Neural cell (in vitro differentiated cells): ENCODE measurements around the gene IFT122. TPM values are rescaled to one million over a fixed set of nuclear protein-coding genes. Genes with fewer than 3 reads are reported as not detected.

ENCODE experiments used
- H2AFZ ChIP-seq: fragments of 200-600, 300-800 bp; sonication (generic), shearing (Covaris generic); 2 replicates; pipeline ENCODE4 v1.6.0; 2014; ENCODE audit warnings: low read depth, mild to moderate bottlenecking, antibody characterized with exemption, low read length, moderate library complexity
- H3F3A ChIP-seq: fragments of 200-600 bp; shearing (Covaris generic); 2 replicates; pipeline ENCODE4 v1.6.1; 2016; ENCODE audit warnings: mild to moderate bottlenecking, moderate library complexity, mixed read lengths, antibody characterized with exemption, low read length; ENCODE audit not compliant: insufficient read depth, poor library complexity, severe bottlenecking
- H3K27ac ChIP-seq: fragments of 200-600, 300-800 bp; sonication (generic), shearing (Covaris generic); 2 replicates; pipeline ENCODE4 v1.5.1; 2014; ENCODE audit warnings: mild to moderate bottlenecking, low read length, moderate library complexity
- H3K27me3 ChIP-seq: fragments of 300-800, 200-600 bp; sonication (generic), shearing (Covaris generic); 2 replicates; pipeline ENCODE4 v1.6.0; 2014; ENCODE audit warnings: mild to moderate bottlenecking, low read depth, low read length, moderate library complexity; ENCODE audit not compliant: insufficient read depth
- H3K36me3 ChIP-seq: fragments of 300-800, 200-600 bp; sonication (generic), shearing (Covaris generic); 2 replicates; pipeline ENCODE4 v1.5.1; 2014; ENCODE audit warnings: mild to moderate bottlenecking, antibody characterized with exemption, low read length, moderate library complexity; ENCODE audit not compliant: insufficient read depth
- H3K4me2 ChIP-seq: fragments of 300-800, 200-600 bp; sonication (generic), shearing (Covaris generic); 2 replicates; pipeline ENCODE4 v1.6.0; 2014; ENCODE audit warnings: mild to moderate bottlenecking, low read length
- H3K4me3 ChIP-seq: fragments of 300-800, 200-600 bp; sonication (generic), shearing (Covaris generic); 2 replicates; pipeline ENCODE4 v1.5.1; 2014; ENCODE audit warnings: mild to moderate bottlenecking, low read length, moderate library complexity
- H3K79me2 ChIP-seq: fragments of 200-600 bp; shearing (Covaris generic); replicated peaks from 2 replicates; pipeline ENCODE4 v1.6.0; 2014; ENCODE audit warnings: mild to moderate bottlenecking, low read length, moderate library complexity; ENCODE audit not compliant: insufficient read depth
- H3K9ac ChIP-seq: fragments of 300-800, 200-600 bp; sonication (generic), shearing (Covaris generic); 2 replicates; pipeline ENCODE4 v1.6.1; 2016; ENCODE audit warnings: mild to moderate bottlenecking, low read length, mixed read lengths
- H3K9me2 ChIP-seq: fragments of 200-600 bp; shearing (Covaris generic); 2 replicates; pipeline ENCODE4 v1.6.1; 2016; ENCODE audit warnings: mild to moderate bottlenecking, low read length, mixed read lengths; ENCODE audit not compliant: insufficient read depth
- H3K9me3 ChIP-seq: fragments of 200-600, 300-800 bp; sonication (generic), shearing (Covaris generic); 2 replicates; pipeline ENCODE4 v1.6.1; 2016; ENCODE audit warnings: mild to moderate bottlenecking, mixed run types, low read length, moderate library complexity, mixed read lengths
- H4K20me1 ChIP-seq: fragments of 200-600 bp; shearing (Covaris generic); 2 replicates; pipeline ENCODE4 v1.6.1; 2016; ENCODE audit warnings: mild to moderate bottlenecking, mixed run types; ENCODE audit not compliant: insufficient read depth
- EP300 ChIP-seq: fragments of 450-650 bp; conservative IDR thresholded peaks from 2 replicates; pipeline ENCODE4 v1.6.1; 2014; ENCODE audit warnings: antibody characterized with exemption, mild to moderate bottlenecking, moderate library complexity; ENCODE audit not compliant: poor library complexity, severe bottlenecking
- EZH2 ChIP-seq: fragments of 200-600, 300-800 bp; shearing (Covaris generic), sonication (generic); IDR thresholded peaks from 2 replicates; pipeline ENCODE4 v1.6.1; 2014; ENCODE audit warnings: antibody characterized with exemption, low read length, borderline replicate concordance, mild to moderate bottlenecking; ENCODE audit not compliant: insufficient read depth, poor library complexity, severe bottlenecking
- MXI1 ChIP-seq: fragments of 450-650 bp; conservative IDR thresholded peaks from 2 replicates; pipeline ENCODE4 v1.6.1; 2014; ENCODE audit warnings: antibody characterized with exemption, mild to moderate bottlenecking; ENCODE audit not compliant: poor library complexity, severe bottlenecking
- POLR2AphosphoS5 ChIP-seq: IDR thresholded peaks from 2 replicates; pipeline ENCODE4 v1.6.1; 2012
- RAD21 ChIP-seq: fragments of 450-650 bp; conservative IDR thresholded peaks from 2 replicates; pipeline ENCODE4 v1.6.1; 2014; ENCODE audit warnings: antibody characterized with exemption, mild to moderate bottlenecking, moderate library complexity
- REST ChIP-seq: IDR thresholded peaks from 2 replicates; pipeline ENCODE4 v1.6.1; 2012; ENCODE audit warnings: borderline replicate concordance
- SMC3 ChIP-seq: fragments of 450-650 bp; conservative IDR thresholded peaks from 2 replicates; pipeline ENCODE4 v1.6.1; 2014; ENCODE audit warnings: antibody characterized with exemption, mild to moderate bottlenecking, moderate library complexity; ENCODE audit not compliant: poor library complexity
- TAF1 ChIP-seq: IDR thresholded peaks from 2 replicates; pipeline ENCODE4 v1.6.1; 2012; ENCODE audit warnings: low read depth
- polyA plus RNA-seq: library from polyadenylated mRNA; depleted of rRNA; stranded (reverse); fragments of >200 nt; gene quantifications from 2 replicates; pipeline ENCODE4 v1.2.3, GENCODE V29; 2014
- TF ChIP-seq, protein P1 (sequence below): fragments of 450-650 bp; IDR thresholded peaks from 2 replicates; pipeline ENCODE4 v1.5.1; 2014; ENCODE audit warnings: antibody characterized with exemption, mild to moderate bottlenecking, moderate library complexity; ENCODE audit not compliant: poor library complexity, severe bottlenecking

Gene IFT122
- polyA plus RNA-seq, 1 donor from 2014 or later = 28.3 TPM

DNA sequence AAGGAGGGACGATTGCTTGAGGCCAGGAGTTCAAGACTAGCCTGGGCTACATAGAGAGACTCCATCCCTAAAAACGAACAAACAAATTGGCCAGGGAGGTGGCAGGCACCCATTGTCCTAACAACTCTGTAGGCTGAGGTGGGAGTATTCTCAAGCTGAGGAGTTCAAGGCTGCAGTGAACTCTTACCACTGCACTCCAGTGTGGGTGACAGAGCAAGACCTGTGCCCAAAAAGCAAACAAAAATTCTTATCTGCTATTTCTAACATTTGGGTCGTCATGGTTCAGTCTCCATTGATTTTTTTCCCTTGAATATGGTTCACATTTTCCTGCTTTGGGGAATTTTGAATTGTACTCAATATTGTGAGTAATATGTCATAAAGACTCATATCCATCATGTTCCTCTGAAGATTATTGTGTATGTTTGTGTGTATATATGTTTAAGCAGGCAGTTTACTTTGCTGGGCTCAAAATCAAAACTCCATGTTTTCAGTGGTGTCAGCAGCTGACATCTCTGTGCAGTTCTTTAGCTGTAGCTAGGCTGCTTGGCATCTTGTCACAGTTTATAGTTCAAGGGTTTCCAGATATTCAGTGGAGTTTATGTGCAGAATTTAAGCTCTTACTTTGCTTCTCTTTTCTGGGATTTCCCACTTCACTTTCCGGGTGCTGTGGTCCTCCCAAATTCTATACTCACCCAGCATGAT, 33.2 kb downstream of the IFT122 start:
- Histone ChIP-seq H3F3A (no peaks in the 10 kb centered on the region), H3K9me2 (no peaks in the 10 kb centered on the region), H3K36me3 (no peaks in the 10 kb centered on the region), H3K27me3 (no peaks in the 10 kb centered on the region), H4K20me1 (no peaks in the 10 kb centered on the region), H2AFZ (no peak overlapping the region), H3K27ac (no peak overlapping the region), H3K79me2 (no peaks in the 10 kb centered on the region), H3K9me3 (no peaks in the 10 kb centered on the region), H3K4me3 (no peak overlapping the region), H3K4me2 (no peak overlapping the region), H3K9ac (no peak overlapping the region)
- no peak for TF ChIP-seq TAF1
- TF ChIP-seq, protein P1, sequence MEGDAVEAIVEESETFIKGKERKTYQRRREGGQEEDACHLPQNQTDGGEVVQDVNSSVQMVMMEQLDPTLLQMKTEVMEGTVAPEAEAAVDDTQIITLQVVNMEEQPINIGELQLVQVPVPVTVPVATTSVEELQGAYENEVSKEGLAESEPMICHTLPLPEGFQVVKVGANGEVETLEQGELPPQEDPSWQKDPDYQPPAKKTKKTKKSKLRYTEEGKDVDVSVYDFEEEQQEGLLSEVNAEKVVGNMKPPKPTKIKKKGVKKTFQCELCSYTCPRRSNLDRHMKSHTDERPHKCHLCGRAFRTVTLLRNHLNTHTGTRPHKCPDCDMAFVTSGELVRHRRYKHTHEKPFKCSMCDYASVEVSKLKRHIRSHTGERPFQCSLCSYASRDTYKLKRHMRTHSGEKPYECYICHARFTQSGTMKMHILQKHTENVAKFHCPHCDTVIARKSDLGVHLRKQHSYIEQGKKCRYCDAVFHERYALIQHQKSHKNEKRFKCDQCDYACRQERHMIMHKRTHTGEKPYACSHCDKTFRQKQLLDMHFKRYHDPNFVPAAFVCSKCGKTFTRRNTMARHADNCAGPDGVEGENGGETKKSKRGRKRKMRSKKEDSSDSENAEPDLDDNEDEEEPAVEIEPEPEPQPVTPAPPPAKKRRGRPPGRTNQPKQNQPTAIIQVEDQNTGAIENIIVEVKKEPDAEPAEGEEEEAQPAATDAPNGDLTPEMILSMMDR = no peak
- TF ChIP-seq EP300 = no peak
- TF ChIP-seq MXI1 = no peak
- no peak for TF ChIP-seq REST
- no peak for TF ChIP-seq SMC3
- TF ChIP-seq RAD21 = no peak
- no peak for TF ChIP-seq POLR2AphosphoS5
- TF ChIP-seq EZH2 = no peak

- TF ChIP-seq TAF1 = no peak
- H4K20me1 ChIP-seq = no peaks in the 10 kb centered on the region
- no peaks in the 10 kb centered on the region for H3K36me3 ChIP-seq
- H3K9me3 ChIP-seq = no peaks in the 10 kb centered on the region
- no peak overlapping the region for H3K9ac ChIP-seq
- no peak overlapping the region for H3K4me3 ChIP-seq
- H3F3A ChIP-seq = no peaks in the 10 kb centered on the region
- H3K79me2 ChIP-seq = no peaks in the 10 kb centered on the region
- H3K27me3 ChIP-seq = no peaks in the 10 kb centered on the region
- H3K27ac ChIP-seq = no peak overlapping the region
- H3K4me2 ChIP-seq = no peak overlapping the region
- H3K9me2 ChIP-seq = no peaks in the 10 kb centered on the region
- no peak overlapping the region for H2AFZ ChIP-seq
Measured at GRCh38 chr3:129473769-129474152, 33.7 kb downstream of the IFT122 start.
